Mammary epithelial cell (primary cell): ENCODE measurements around the gene ATG2A.

Source experiments
- CTCF ChIP-seq, 2 donors: IDR thresholded peaks in 1 of 2; conservative IDR thresholded peaks in 1 of 2; 2 replicates each; pipeline ENCODE4 v1.5.1; 2011 to 2012; ENCODE audit warnings: inconsistent platforms in 2 of 2, low read length in 2 of 2, mild to moderate bottlenecking in 2 of 2, control low read depth in 1 of 2, low read depth in 1 of 2; ENCODE audit not compliant: insufficient read depth in 1 of 2; ENCODE audit errors: extremely low read depth in 1 of 2
- EZH2 ChIP-seq: IDR thresholded peaks from 2 replicates; pipeline ENCODE4 v1.6.1; 2012; ENCODE audit warnings: low read length, inconsistent platforms, borderline replicate concordance

- TF ChIP-seq CTCF (conservative IDR thresholded peaks at IDR 0.05 in 1 of 2, IDR thresholded peaks at IDR 0.05 in 1 of 2; ENCODE audit: extremely low read depth in 1 of 2, insufficient read depth in 1 of 2, low read depth in 1 of 2, low read length in 2 of 2) (no peak), EZH2 (no peak)
Measured at GRCh38 chr11:64881476-64881875, 35.5 kb downstream of the ATG2A start.
